Measurements from ENCODE around the gene CYTL1. TPM values are rescaled to one million over a fixed set of nuclear protein-coding genes. Genes with fewer than 3 reads are reported as not detected.

The CYTL1 gene
- polyA plus RNA-seq, 2 of the 4 experiments (the other 2 are of a cell fraction) = not detected

DNA sequence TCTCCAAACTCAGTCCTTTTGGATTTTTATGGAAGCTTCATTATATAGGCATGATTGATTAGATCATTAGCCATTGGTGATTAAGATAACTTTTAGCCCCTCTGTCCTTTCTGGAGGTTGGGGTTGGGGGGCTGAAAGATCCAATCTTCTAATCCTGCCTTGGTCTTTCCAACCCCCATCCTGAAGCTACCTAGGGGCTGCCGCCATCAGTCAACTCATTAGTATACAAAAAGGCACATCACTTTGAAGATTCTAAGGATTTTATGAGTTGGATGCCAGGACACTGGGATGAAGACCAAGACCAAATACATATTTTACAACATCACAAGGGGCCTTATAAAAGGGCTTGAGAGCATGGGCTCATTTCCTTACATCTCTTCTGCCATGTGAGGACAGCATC is 47.5 kb downstream of the CYTL1 start:
- peaks cover 10% of the 10 kb centered on the region; the same call in 2 of the 3 replicates for H3K9me3 ChIP-seq
- peaks cover 20% of the 10 kb centered on the region for H3K4me1 ChIP-seq
- TF ChIP-seq, protein P1, sequence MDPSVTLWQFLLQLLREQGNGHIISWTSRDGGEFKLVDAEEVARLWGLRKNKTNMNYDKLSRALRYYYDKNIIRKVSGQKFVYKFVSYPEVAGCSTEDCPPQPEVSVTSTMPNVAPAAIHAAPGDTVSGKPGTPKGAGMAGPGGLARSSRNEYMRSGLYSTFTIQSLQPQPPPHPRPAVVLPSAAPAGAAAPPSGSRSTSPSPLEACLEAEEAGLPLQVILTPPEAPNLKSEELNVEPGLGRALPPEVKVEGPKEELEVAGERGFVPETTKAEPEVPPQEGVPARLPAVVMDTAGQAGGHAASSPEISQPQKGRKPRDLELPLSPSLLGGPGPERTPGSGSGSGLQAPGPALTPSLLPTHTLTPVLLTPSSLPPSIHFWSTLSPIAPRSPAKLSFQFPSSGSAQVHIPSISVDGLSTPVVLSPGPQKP (IDR thresholded peaks at IDR 0.05; ENCODE audit: low read depth, low read length) = no peak
- no peak for TF ChIP-seq HOXA7 (CRISPR knock-in tag; IDR thresholded peaks at IDR 0.05)
- no peak for TF ChIP-seq HOXB13 (CRISPR knock-in tag; IDR thresholded peaks at IDR 0.05; ENCODE audit: low read depth)
- no peak overlapping the region for H3K4me2 ChIP-seq
- CTCF ChIA-PET = no interaction called here
- POLR2A ChIA-PET = no interaction called here
- 58% methylated on average over 1 of the region's 1 CpG for WGBS (ENCODE audit: missing lambda C conversion rate)
- no peak overlapping the region for H3K27ac ChIP-seq
- no peak for FAIRE-seq
- no peak for DNase-seq (ENCODE audit: low read depth in 1 of 2, low spot score in 1 of 2)
- no peak overlapping the region for H3K4me3 ChIP-seq
- no peak for ATAC-seq

DNA sequence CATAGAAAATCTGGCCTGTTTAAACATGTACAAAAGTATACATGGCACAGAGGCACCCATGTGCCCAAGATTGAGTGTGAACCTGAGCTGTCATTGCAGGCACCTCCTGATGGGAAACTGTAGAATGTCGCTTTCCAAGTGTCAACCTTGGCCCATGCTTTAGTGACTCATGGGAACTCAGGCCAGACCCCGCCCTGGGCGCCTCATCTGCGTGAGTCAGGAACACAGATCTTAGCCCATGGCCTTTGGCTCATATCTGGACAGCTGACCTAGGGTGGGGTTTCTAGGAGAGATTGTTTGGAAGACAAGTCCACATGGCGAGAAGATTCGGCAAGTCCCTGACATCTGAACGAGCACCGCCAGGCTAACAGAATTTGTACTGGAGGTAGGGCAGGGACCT is 50.0 kb downstream of the CYTL1 start:
- Histone ChIP-seq H3K4me3 (no peak overlapping the region), H3K4me1 (peaks cover 20% of the 10 kb centered on the region), H3K4me2 (peak overlapping the region; percentile 20; the same call in 2 of the 3 replicates), H3K9me3 (peaks cover 6% of the 10 kb centered on the region; the same call in 2 of the 3 replicates), H3K27ac (peak overlapping the region in 1 of 2 experiments; percentile 45; a peak in 3 of 6 replicates)
- WGBS (ENCODE audit: missing lambda C conversion rate) = 49% methylated on average over 8 of the region's 8 CpGs
- DNase-seq (ENCODE audit: low read depth in 1 of 2, low spot score in 1 of 2) (peak; percentile 15 to 50), ATAC-seq (peak; percentile 73 to 83; a peak in 5 of 6 replicates), FAIRE-seq (no peak)
- ChIA-PET CTCF (interaction anchor here (0.9 kb wide), 1 partner anchor 9 kb away, joined by 4 read pairs; no protein-coding TSS in a partner anchor), POLR2A (interaction anchor here (0.8 kb wide), 1 partner anchor 397 kb away, joined by 3 read pairs; no protein-coding TSS in a partner anchor)
- TF ChIP-seq, protein P2, sequence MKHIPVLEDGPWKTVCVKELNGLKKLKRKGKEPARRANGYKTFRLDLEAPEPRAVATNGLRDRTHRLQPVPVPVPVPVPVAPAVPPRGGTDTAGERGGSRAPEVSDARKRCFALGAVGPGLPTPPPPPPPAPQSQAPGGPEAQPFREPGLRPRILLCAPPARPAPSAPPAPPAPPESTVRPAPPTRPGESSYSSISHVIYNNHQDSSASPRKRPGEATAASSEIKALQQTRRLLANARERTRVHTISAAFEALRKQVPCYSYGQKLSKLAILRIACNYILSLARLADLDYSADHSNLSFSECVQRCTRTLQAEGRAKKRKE (CRISPR knock-in tag; IDR thresholded peaks at IDR 0.05; ENCODE audit: low read depth) = no peak
- TF ChIP-seq ZC3H11A (IDR thresholded peaks at IDR 0.05) (no peak), FOSL2 (IDR thresholded peaks at IDR 0.05) (no peak), FOSL2 (CRISPR knock-in tag; IDR thresholded peaks at IDR 0.05) (peak; percentile 38; the same call in 1 of the 2 replicates), RFX5 (IDR thresholded peaks at IDR 0.05) (no peak), CHD2 (IDR thresholded peaks at IDR 0.05; ENCODE audit: low read length, partially characterized antibody) (no peak), NR3C1 (IDR thresholded peaks at IDR 0.05) (no peak), SREBF2 (IDR thresholded peaks at IDR 0.05) (no peak), ZSCAN20 (CRISPR knock-in tag; IDR thresholded peaks at IDR 0.05) (no peak)
- TF ChIP-seq, protein P3, sequence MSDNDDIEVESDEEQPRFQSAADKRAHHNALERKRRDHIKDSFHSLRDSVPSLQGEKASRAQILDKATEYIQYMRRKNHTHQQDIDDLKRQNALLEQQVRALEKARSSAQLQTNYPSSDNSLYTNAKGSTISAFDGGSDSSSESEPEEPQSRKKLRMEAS (IDR thresholded peaks at IDR 0.05) = peak; percentile 33; the same call in 1 of the 2 replicates
- TF ChIP-seq, protein P4, sequence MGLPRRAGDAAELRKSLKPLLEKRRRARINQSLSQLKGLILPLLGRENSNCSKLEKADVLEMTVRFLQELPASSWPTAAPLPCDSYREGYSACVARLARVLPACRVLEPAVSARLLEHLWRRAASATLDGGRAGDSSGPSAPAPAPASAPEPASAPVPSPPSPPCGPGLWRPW (IDR thresholded peaks at IDR 0.05) = no peak
- TF ChIP-seq, protein P5, sequence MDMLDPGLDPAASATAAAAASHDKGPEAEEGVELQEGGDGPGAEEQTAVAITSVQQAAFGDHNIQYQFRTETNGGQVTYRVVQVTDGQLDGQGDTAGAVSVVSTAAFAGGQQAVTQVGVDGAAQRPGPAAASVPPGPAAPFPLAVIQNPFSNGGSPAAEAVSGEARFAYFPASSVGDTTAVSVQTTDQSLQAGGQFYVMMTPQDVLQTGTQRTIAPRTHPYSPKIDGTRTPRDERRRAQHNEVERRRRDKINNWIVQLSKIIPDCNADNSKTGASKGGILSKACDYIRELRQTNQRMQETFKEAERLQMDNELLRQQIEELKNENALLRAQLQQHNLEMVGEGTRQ (IDR thresholded peaks at IDR 0.05) = peak; percentile 5; the same call in 1 of the 2 replicates
- TF ChIP-seq, protein P6, sequence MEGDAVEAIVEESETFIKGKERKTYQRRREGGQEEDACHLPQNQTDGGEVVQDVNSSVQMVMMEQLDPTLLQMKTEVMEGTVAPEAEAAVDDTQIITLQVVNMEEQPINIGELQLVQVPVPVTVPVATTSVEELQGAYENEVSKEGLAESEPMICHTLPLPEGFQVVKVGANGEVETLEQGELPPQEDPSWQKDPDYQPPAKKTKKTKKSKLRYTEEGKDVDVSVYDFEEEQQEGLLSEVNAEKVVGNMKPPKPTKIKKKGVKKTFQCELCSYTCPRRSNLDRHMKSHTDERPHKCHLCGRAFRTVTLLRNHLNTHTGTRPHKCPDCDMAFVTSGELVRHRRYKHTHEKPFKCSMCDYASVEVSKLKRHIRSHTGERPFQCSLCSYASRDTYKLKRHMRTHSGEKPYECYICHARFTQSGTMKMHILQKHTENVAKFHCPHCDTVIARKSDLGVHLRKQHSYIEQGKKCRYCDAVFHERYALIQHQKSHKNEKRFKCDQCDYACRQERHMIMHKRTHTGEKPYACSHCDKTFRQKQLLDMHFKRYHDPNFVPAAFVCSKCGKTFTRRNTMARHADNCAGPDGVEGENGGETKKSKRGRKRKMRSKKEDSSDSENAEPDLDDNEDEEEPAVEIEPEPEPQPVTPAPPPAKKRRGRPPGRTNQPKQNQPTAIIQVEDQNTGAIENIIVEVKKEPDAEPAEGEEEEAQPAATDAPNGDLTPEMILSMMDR (IDR thresholded peaks at IDR 0.05) = no peak

DNA sequence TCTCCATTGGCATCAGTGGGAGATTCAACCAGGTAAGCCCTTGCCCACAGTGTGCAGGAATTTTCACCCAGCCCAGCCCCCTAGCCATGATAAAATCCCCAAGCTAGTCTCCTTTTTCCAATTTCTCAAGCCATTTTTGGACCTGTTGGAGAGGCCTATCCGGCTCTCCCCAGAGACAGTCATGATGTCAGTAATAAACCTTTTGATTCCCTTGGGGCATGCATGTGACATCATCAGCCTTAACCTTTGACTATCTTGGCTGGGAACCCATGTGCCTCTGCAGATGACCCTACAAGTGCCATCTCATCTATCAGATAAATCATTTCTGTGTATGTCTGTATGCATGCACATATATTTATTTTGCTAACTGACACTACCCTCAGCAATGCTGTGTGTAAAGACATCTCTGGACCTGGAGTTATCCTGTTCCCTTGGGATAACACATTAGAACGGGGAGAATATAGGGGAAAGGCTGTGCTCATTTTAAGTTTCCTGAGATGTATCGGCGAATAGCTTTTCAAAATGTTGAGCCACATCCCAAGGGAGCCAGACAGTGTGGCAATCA is 51.0 kb downstream of the CYTL1 start:
- 41% methylated on average over 4 of the region's 4 CpGs for WGBS (ENCODE audit: missing lambda C conversion rate)
- DNase-seq (ENCODE audit: low read depth in 1 of 2, low spot score in 1 of 2) (peak in 1 of 2 experiments; percentile 47), ATAC-seq (peak; percentile 19 to 82; a peak in 3 of 6 replicates)

More for the DNA sequence above, 51.0 kb downstream of the CYTL1 start:
- POLR2A ChIA-PET = interaction anchor here (0.8 kb wide), 1 partner anchor 398 kb away, joined by 3 read pairs; no protein-coding TSS in a partner anchor
- Histone ChIP-seq H3K9me3 (peaks cover 7% of the 10 kb centered on the region; the same call in 1 of the 3 replicates), H3K4me3 (no peak overlapping the region), H3K4me2 (peak overlapping the region; percentile 20; the same call in 2 of the 3 replicates), H3K27ac (peak overlapping the region in 1 of 2 experiments; percentile 45; a peak in 2 of 6 replicates), H3K4me1 (peaks cover 20% of the 10 kb centered on the region)
- TF ChIP-seq POLR2AphosphoS2 (conservative IDR thresholded peaks at IDR 0.05; ENCODE audit: low read length) (no peak), MAFK (IDR thresholded peaks at IDR 0.05; ENCODE audit: partially characterized antibody) (peak; percentile 7)
- no peak for FAIRE-seq
- CTCF ChIA-PET = no interaction called here

Other genes with a start within 250 kb of the CYTL1 start
- gene MSX1, start 159.8 kb downstream of the CYTL1 start, polyA plus RNA-seq (2011; rRNA removed) = 1.8 and 2.2 TPM in 2 replicates
- 2.8 to 2.9 TPM (median 2.8 TPM) in 3 replicates for gene MSX1, start 159.8 kb downstream of the CYTL1 start, polyA plus RNA-seq (2017; fragmentation: RNase III; extraction: RNeasy Plus Mini Kit Qiagen cat#74134 plus additional on column Dnase treatment)
- gene STK32B, start 32.0 kb upstream of the CYTL1 start, polyA plus RNA-seq (2011; rRNA removed) = 10.8 and 12.1 TPM in 2 replicates
- 7.6 to 10.5 TPM (median 8.3 TPM) in 3 replicates for gene STK32B, start 32.0 kb upstream of the CYTL1 start, polyA plus RNA-seq (2017; fragmentation: RNase III; extraction: RNeasy Plus Mini Kit Qiagen cat#74134 plus additional on column Dnase treatment)